Fibroblast of peridontal ligament (primary cell): ENCODE results near the gene RTEL1.
"Not testable (repeated sequence)": the region's sequence is repeated elsewhere in the genome, so short reads cannot be mapped to it uniquely, and the experiment has no call there.

ENCODE experiments used
- DNase-seq: peaks from one replicate; pipeline ENCODE4 v3.0.0-alpha.2; 2010; ENCODE audit errors: extremely low read depth

Gene RTEL1

GRCh38 chr20:63628246-63628975 lies 29.7 kb upstream of the RTEL1 start:
- peak; percentile 74 for DNase-seq

- DNase-seq: not testable (repeated sequence)
Measured at GRCh38 chr20:63630956-63631355, 27.2 kb upstream of the RTEL1 start.

- DNase-seq: not testable (repeated sequence)
Measured at GRCh38 chr20:63631426-63631825, 26.7 kb upstream of the RTEL1 start.

- no peak for DNase-seq
Measured at GRCh38 chr20:63633732-63634131, 24.4 kb upstream of the RTEL1 start.

GRCh38 chr20:63635431-63636141 lies 22.5 kb upstream of the RTEL1 start:
- DNase-seq: no peak

- DNase-seq: no peak
Measured at GRCh38 chr20:63636752-63637628, 21.1 kb upstream of the RTEL1 start.

GRCh38 chr20:63639093-63639975 lies 18.8 kb upstream of the RTEL1 start:
- DNase-seq: no peak

- no peak for DNase-seq
Measured at GRCh38 chr20:63640086-63640485, 18.0 kb upstream of the RTEL1 start.

GRCh38 chr20:63640686-63641085 lies 17.4 kb upstream of the RTEL1 start:
- not testable (repeated sequence) for DNase-seq

- no peak for DNase-seq
Measured at GRCh38 chr20:63641146-63641791, 16.8 kb upstream of the RTEL1 start.

- DNase-seq: peak; percentile 46
Measured at GRCh38 chr20:63641792-63642523, 16.2 kb upstream of the RTEL1 start.

- DNase-seq: no peak
Measured at GRCh38 chr20:63642527-63643247, 15.4 kb upstream of the RTEL1 start.

- no peak for DNase-seq
Measured at GRCh38 chr20:63643499-63643898, 14.6 kb upstream of the RTEL1 start.

- DNase-seq: no peak
Measured at GRCh38 chr20:63643946-63644345, 14.2 kb upstream of the RTEL1 start.

GRCh38 chr20:63645218-63645617 lies 12.9 kb upstream of the RTEL1 start:
- DNase-seq: no peak

GRCh38 chr20:63648190-63648589 lies 9.9 kb upstream of the RTEL1 start:
- no peak for DNase-seq

GRCh38 chr20:63648895-63649589 lies 9.1 kb upstream of the RTEL1 start:
- DNase-seq: no peak

- DNase-seq: not testable (repeated sequence)
Measured at GRCh38 chr20:63650486-63650885, 7.6 kb upstream of the RTEL1 start.

GRCh38 chr20:63651942-63652191 lies 6.2 kb upstream of the RTEL1 start:
- DNase-seq: no peak
